HepG2 (cell line): ENCODE results near the gene CACNA2D3. TPM values are rescaled to one million over a fixed set of nuclear protein-coding genes. Genes with fewer than 3 reads are reported as not detected.

Experiments
- ATAC-seq: fragments of 200-7000 bp; cut with Tn5 transposase; 3 replicates; pipeline ENCODE4 v1.9.1; 2020; ENCODE audit warnings: mild to moderate bottlenecking, moderate library complexity
- BruUV-seq: library from RNA; stranded (reverse); fragments of 400-500 nt; replicated peaks from 2 replicates; lab custom pipeline; 2021; lab: Mats Ljungman, UMichigan
- CTCF ChIA-PET: fragments of 300-600 bp; formaldehyde crosslinking; extraction: SDS; loops from one replicate; lab custom pipeline; 2021; ENCODE audit warnings: low total read pairs, inconsistent platforms, low intra/inter-chr PET ratio; lab: Yijun Ruan, JAX
- POLR2A ChIA-PET: fragments of 350-600 bp; sonication (Branson Sonifier 250); formaldehyde crosslinking; loops from one replicate; lab custom pipeline; 2020; ENCODE audit warnings: antibody characterized with exemption, inconsistent platforms; lab: Yijun Ruan, JAX
- DNase-seq: peaks from one replicate; pipeline ENCODE4 v3.0.0-alpha.2; 2015; ENCODE audit warnings: low spot score
- FAIRE-seq: peaks from 3 replicates; lab custom pipeline; 2011; peaks lifted over from hg19 to GRCh38; lab: Jason Lieb, UNC
- H2AFZ ChIP-seq: one replicate; pipeline ENCODE4 v1.6.1; 2011; ENCODE audit warnings: low read length, inconsistent platforms
- H3K27ac ChIP-seq: fragments of 300-600 bp; 3 replicates; pipeline ENCODE4 v1.8.0; 2011; ENCODE audit warnings: mixed run types, mild to moderate bottlenecking, mixed read lengths, low read length, inconsistent platforms; ENCODE audit not compliant: insufficient read depth; ENCODE audit errors: extremely low read length
- H3K27me3 ChIP-seq, 2 experiments: fragments of 200-600 bp in 1 of 2; 2 replicates in 1 of 2; 3 replicates in 1 of 2; pipeline versions ENCODE4 v1.6.0 to v1.8.0; 2011; ENCODE audit warnings: low read length in 2 of 2, mild to moderate bottlenecking in 2 of 2, moderate library complexity in 2 of 2, inconsistent platforms in 1 of 2; ENCODE audit not compliant: insufficient read depth in 2 of 2, control insufficient read depth in 1 of 2
- H3K36me3 ChIP-seq, 2 experiments: fragments of 200-600 bp in 1 of 2; replicated peaks in 1 of 2; 2 replicates in 1 of 2; 3 replicates in 1 of 2; pipeline versions ENCODE4 v1.5.1 to v1.8.0; 2011; ENCODE audit warnings: low read length in 2 of 2, inconsistent platforms in 1 of 2; ENCODE audit not compliant: insufficient read depth in 2 of 2, control insufficient read depth in 1 of 2
- H3K4me1 ChIP-seq: 2 replicates; pipeline ENCODE4 v1.5.1; 2012; ENCODE audit warnings: low read length, inconsistent platforms; ENCODE audit not compliant: insufficient read depth
- H3K4me2 ChIP-seq: 2 replicates; pipeline ENCODE4 v1.6.0; 2011; ENCODE audit warnings: low read depth, low read length, inconsistent platforms
- H3K4me3 ChIP-seq, 3 experiments: fragments of 200-600 bp in 1 of 3; sonication (generic), shearing (Covaris generic) in 1 of 3; replicated peaks in 1 of 3; 2 replicates each; pipeline ENCODE4 v1.5.1; 2011 to 2016; ENCODE audit warnings: low read length in 3 of 3, inconsistent platforms in 2 of 3, low read depth in 2 of 3, mild to moderate bottlenecking in 2 of 3, control low read depth in 1 of 3, mixed read lengths in 1 of 3; ENCODE audit not compliant: insufficient read depth in 1 of 3
- H3K79me2 ChIP-seq: one replicate; pipeline ENCODE4 v1.6.1; 2011; ENCODE audit warnings: low read length, inconsistent platforms; ENCODE audit not compliant: insufficient read depth
- H3K9ac ChIP-seq: 2 replicates; pipeline ENCODE4 v1.6.0; 2011; ENCODE audit warnings: mild to moderate bottlenecking, low read depth, low read length, inconsistent platforms; ENCODE audit not compliant: insufficient read depth
- H3K9me3 ChIP-seq: 2 replicates; pipeline ENCODE4 v1.5.1; 2012; ENCODE audit warnings: mild to moderate bottlenecking, low read length
- H4K20me1 ChIP-seq: 2 replicates; pipeline ENCODE4 v1.6.0; 2011; ENCODE audit warnings: inconsistent platforms, mild to moderate bottlenecking, low read length, moderate library complexity; ENCODE audit not compliant: insufficient read depth
- DNMT1 ChIP-seq: sonication (generic); formaldehyde crosslinking; IDR thresholded peaks from 2 replicates; pipeline ENCODE4 v1.5.1; 2020; ENCODE audit warnings: mild to moderate bottlenecking, missing genetic modification reagents
- EHMT2 ChIP-seq: fragments of 200-600 bp; sonication (generic); IDR thresholded peaks from 2 replicates; pipeline ENCODE4 v1.7.0; 2017; ENCODE audit warnings: antibody characterized with exemption, low read depth, low read length, borderline replicate concordance
- ISL2 ChIP-seq: sonication (generic); formaldehyde crosslinking; IDR thresholded peaks from 2 replicates; pipeline ENCODE4 v1.5.0; 2020; ENCODE audit warnings: missing genetic modification reagents
- KAT8 ChIP-seq: IDR thresholded peaks from 2 replicates; pipeline ENCODE4 v1.6.1; 2016; ENCODE audit warnings: missing genetic modification reagents, missing compliant biosample characterization
- KDM3A ChIP-seq: IDR thresholded peaks from 2 replicates; pipeline ENCODE4 v1.6.1; 2018; ENCODE audit warnings: low read depth, missing compliant biosample characterization
- RFXAP ChIP-seq: sonication (generic); formaldehyde crosslinking; IDR thresholded peaks from 2 replicates; pipeline ENCODE4 v1.4.0; 2020; ENCODE audit warnings: missing genetic modification reagents, borderline replicate concordance
- ZNF180 ChIP-seq: sonication (generic); formaldehyde crosslinking; IDR thresholded peaks from 2 replicates; pipeline ENCODE4 v1.4.0; 2020; ENCODE audit warnings: low read depth, missing genetic modification reagents, borderline replicate concordance
- ZNF704 ChIP-seq: sonication (generic); formaldehyde crosslinking; IDR thresholded peaks from 2 replicates; pipeline ENCODE4 v1.8.1; 2023; ENCODE audit warnings: mild to moderate bottlenecking, inconsistent platforms, moderate library complexity, missing genetic modification reagents, borderline replicate concordance
- ZNF788 ChIP-seq: sonication (generic); formaldehyde crosslinking; IDR thresholded peaks from 2 replicates; pipeline ENCODE4 v1.5.0; 2020; ENCODE audit warnings: mild to moderate bottlenecking, missing genetic modification reagents, borderline replicate concordance
- WGBS: methylation state at CpG from one replicate; pipeline ENCODE4 v1.1.6; 2017; ENCODE audit warnings: low lambda C conversion rate; 5-methylcytosine and 5-hydroxymethylcytosine counted together
- in situ Hi-C: cut with HindIII; loops from 2 replicates; pipeline ENCODE4 v1.10.0; 2017; ENCODE audit warnings: low pct_unique_long_range_greater_than_20kb; ENCODE audit not compliant: extremely low pct_ligation_motif_present
- intact Hi-C: fragments of 100-400 bp; cut with micrococcal nuclease; formaldehyde crosslinking; loops from one replicate; pipeline ENCODE4 v1.10.0; 2022; ENCODE audit not compliant: unreplicated experiment
- polyA plus RNA-seq, 8 experiments: library from polyadenylated mRNA; depleted of rRNA in 3 of 8; stranded (reverse) in 7 of 8; unstranded in 1 of 8; fragments of >200 nt; fragmentation: Illumina TruSeq in 4 of 8; extraction: Trizol in 4 of 8; gene quantifications; 2 replicates each; pipeline versions ENCODE4 v1.2.1 to v1.2.3, GENCODE V29; 2011 to 2016; ENCODE audit warnings: low read depth in 4 of 8, missing spikeins in 1 of 8, mixed read lengths in 1 of 8; ENCODE audit not compliant: insufficient read depth in 1 of 8
- total RNA-seq, 5 experiments: library from RNA; depleted of rRNA; stranded (reverse); fragments of >200 nt; fragmentation: Illumina TruSeq; extraction: Trizol; gene quantifications; 2 replicates each; pipeline ENCODE4 v1.2.3, GENCODE V29; 2016; ENCODE audit warnings: low read depth in 1 of 5

The CACNA2D3 gene
- total and polyA plus RNA-seq, 2 of the 13 experiments (the other 11 are each of a cell fraction or from before 2014, with no cell fraction given), result not detected

DNA sequence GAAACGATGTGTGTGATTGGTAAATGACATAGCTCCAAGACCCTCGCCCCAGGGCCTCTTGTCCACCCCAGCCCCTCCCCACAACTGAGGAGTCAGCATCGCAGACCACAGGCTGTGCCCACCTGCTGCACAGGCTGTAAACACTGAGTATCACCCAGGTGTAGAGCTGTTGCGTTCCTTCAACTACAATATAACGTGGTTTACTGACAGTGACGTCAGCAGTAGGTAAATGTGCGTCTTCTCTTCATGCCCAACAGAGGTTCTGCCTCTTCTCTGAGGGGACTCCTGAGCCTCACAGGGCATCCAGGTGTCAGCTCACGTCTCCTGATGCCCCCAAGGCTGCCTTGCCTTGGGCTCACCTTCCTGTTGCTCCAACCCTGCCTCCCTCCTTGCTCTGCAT, 395.1 kb downstream of the CACNA2D3 start (continued):
- no peak for TF ChIP-seq ZNF788

- H3K9me3 ChIP-seq, result no peaks in the 10 kb centered on the region
- no peak overlapping the region for H3K4me2 ChIP-seq
- 6% methylated on average over 8 of the region's 8 CpGs for WGBS
- H4K20me1 ChIP-seq, result no peaks in the 10 kb centered on the region
- H3K4me3 ChIP-seq, result no peak overlapping the region
- in situ Hi-C loops (no loop called here), intact Hi-C loops (no loop called here)
- DNase-seq, result no peak
- H3K27me3 ChIP-seq, result no peaks in the 10 kb centered on the region; a peak in 2 of 5 replicates
- H3K36me3 ChIP-seq, result no peaks in the 10 kb centered on the region
- TF ChIP-seq EHMT2, result no peak
- no peak for TF ChIP-seq ZNF180
- TF ChIP-seq RFXAP, result no peak
- TF ChIP-seq KAT8 (CRISPR knock-in tag), result no peak
- no peak for TF ChIP-seq ISL2
- no peak for TF ChIP-seq ZNF704
- no peak for TF ChIP-seq KDM3A (CRISPR knock-in tag)
- TF ChIP-seq DNMT1 (CRISPR knock-in tag), result no peak
- BruUV-seq, result no TSS peak
- H3K27ac ChIP-seq, result no peak overlapping the region
- ATAC-seq, result no peak
- FAIRE-seq, result no peak
- H2AFZ ChIP-seq, result no peak overlapping the region
- H3K79me2 ChIP-seq, result no peaks in the 10 kb centered on the region
- no peaks in the 10 kb centered on the region for H3K4me1 ChIP-seq
- POLR2A ChIA-PET, result no interaction called here
- CTCF ChIA-PET, result no interaction called here
- H3K9ac ChIP-seq, result no peak overlapping the region
These were observed 395.8 kb downstream of the CACNA2D3 start for GRCh38 chr3:54518011-54518675.
